A673 (cell line): ENCODE data around the gene TNS1. TPM values are rescaled to one million over a fixed set of nuclear protein-coding genes. Genes with fewer than 3 reads are reported as not detected.

Source experiments
- BruUV-seq: library from RNA; stranded (reverse); fragments of 400-500 nt; replicated peaks from 2 replicates; lab custom pipeline; 2021; lab: Mats Ljungman, UMichigan
- CTCF ChIA-PET: fragments of 300-600 bp; sonication (Branson Sonifier 250); formaldehyde crosslinking; loops from one replicate; lab custom pipeline; 2022; ENCODE audit warnings: antibody characterized with exemption; lab: Charles Lee
- POLR2A ChIA-PET: fragments of 300-600 bp; sonication (Branson Sonifier 250); formaldehyde crosslinking; loops from one replicate; lab custom pipeline; 2022; ENCODE audit warnings: antibody characterized with exemption; ENCODE audit not compliant: low non-redundant PET; lab: Charles Lee
- DNase-seq: peaks from one replicate; pipeline ENCODE4 v3.0.0-alpha.2; 2015; ENCODE audit warnings: low spot score
- H3K27ac ChIP-seq: fragments of 200-600 bp; sonication (generic); 2 replicates; pipeline ENCODE4 v1.5.1; 2016; ENCODE audit warnings: mixed run types, low read depth, mild to moderate bottlenecking, mixed read lengths, antibody characterized with exemption, low read length; ENCODE audit not compliant: poor library complexity, severe bottlenecking
- H3K27me3 ChIP-seq: fragments of 200-600 bp; sonication (generic); replicated peaks from 2 replicates; pipeline ENCODE4 v1.6.1; 2017; ENCODE audit warnings: mixed run types, low read depth, mild to moderate bottlenecking, mixed read lengths, antibody characterized with exemption, low read length; ENCODE audit not compliant: insufficient read depth, poor library complexity
- H3K36me3 ChIP-seq: fragments of 200-600 bp; sonication (generic); 2 replicates; pipeline ENCODE4 v1.6.1; 2016; ENCODE audit warnings: mixed run types, mild to moderate bottlenecking, mixed read lengths, antibody characterized with exemption, low read length; ENCODE audit not compliant: insufficient read depth, poor library complexity, severe bottlenecking
- H3K4me1 ChIP-seq: fragments of 200-600 bp; sonication (generic); 2 replicates; pipeline ENCODE4 v1.6.1; 2017; ENCODE audit warnings: mixed run types, mild to moderate bottlenecking, mixed read lengths, antibody characterized with exemption, low read length; ENCODE audit not compliant: insufficient read depth, poor library complexity, severe bottlenecking
- H3K4me3 ChIP-seq: fragments of 200-600 bp; sonication (generic); 2 replicates; pipeline ENCODE4 v1.5.1; 2016; ENCODE audit warnings: low read depth, mixed run types, mild to moderate bottlenecking, mixed read lengths, low read length; ENCODE audit not compliant: poor library complexity, severe bottlenecking
- H3K9me3 ChIP-seq: fragments of 200-600 bp; sonication (generic); 2 replicates; pipeline ENCODE4 v1.6.1; 2016; ENCODE audit warnings: mixed run types, low read depth, mild to moderate bottlenecking, mixed read lengths, antibody characterized with exemption, low read length; ENCODE audit not compliant: poor library complexity, severe bottlenecking
- CTCF ChIP-seq: fragments of 300-800, 200-600 bp; sonication (generic); conservative IDR thresholded peaks from 2 replicates; pipeline ENCODE4 v1.5.1; 2017; ENCODE audit warnings: low read depth, mild to moderate bottlenecking, antibody characterized with exemption, low read length, moderate library complexity, mixed read lengths
- EZH2 ChIP-seq: fragments of 200-600 bp; sonication (generic); IDR thresholded peaks from 2 replicates; pipeline ENCODE4 v1.6.1; 2017; ENCODE audit warnings: borderline replicate concordance, low read depth, mild to moderate bottlenecking, mixed read lengths, antibody characterized with exemption, low read length; ENCODE audit not compliant: poor library complexity, severe bottlenecking
- intact Hi-C: fragments of 100-400 bp; cut with micrococcal nuclease; formaldehyde crosslinking; loops from one replicate; pipeline ENCODE4 v1.10.0; 2022; ENCODE audit not compliant: unreplicated experiment
- total RNA-seq: library from RNA; stranded (reverse); gene quantifications from 2 replicates; pipeline ENCODE4 v1.2.3, GENCODE V29; 2021

TNS1 gene
- total RNA-seq, 1 experiment from 2014 or later, result 99.6 TPM

GRCh38 chr2:217835931-217836891 is 166.6 kb downstream of the TNS1 start:
- intact Hi-C loops, result no loop called here
- Histone ChIP-seq H3K27me3 (no peaks in the 10 kb centered on the region), H3K4me1 (no peaks in the 10 kb centered on the region), H3K36me3 (peaks cover 18% of the 10 kb centered on the region), H3K4me3 (no peak overlapping the region), H3K27ac (peak overlapping the region; percentile 58), H3K9me3 (no peaks in the 10 kb centered on the region)
- DNase-seq, result peak; percentile 46
- BruUV-seq, result no TSS peak
- ChIA-PET POLR2A (no interaction called here), CTCF (interaction anchor here (0.7 kb wide), 1 partner anchor 23 kb away, joined by 3 read pairs; no protein-coding TSS in a partner anchor)
- no peak for TF ChIP-seq EZH2
- no peak for TF ChIP-seq CTCF

- H3K36me3 ChIP-seq, result peaks cover 25% of the 10 kb centered on the region
- no peak overlapping the region for H3K27ac ChIP-seq
- TF ChIP-seq CTCF (no peak), EZH2 (no peak)
- DNase-seq, result no peak
- ChIA-PET CTCF (no interaction called here), POLR2A (no interaction called here)
- H3K4me3 ChIP-seq, result no peak overlapping the region
- no TSS peak for BruUV-seq
- H3K4me1 ChIP-seq, result no peaks in the 10 kb centered on the region
- intact Hi-C loops, result no loop called here
- H3K27me3 ChIP-seq, result no peaks in the 10 kb centered on the region
- H3K9me3 ChIP-seq, result no peaks in the 10 kb centered on the region
Measured at GRCh38 chr2:217834744-217835513, 167.9 kb downstream of the TNS1 start.

GRCh38 chr2:217834057-217834620 is 168.7 kb downstream of the TNS1 start:
- no peaks in the 10 kb centered on the region for H3K4me1 ChIP-seq
- CTCF ChIA-PET, result no interaction called here
- H3K27ac ChIP-seq, result no peak overlapping the region
- H3K27me3 ChIP-seq, result no peaks in the 10 kb centered on the region
- peaks cover 28% of the 10 kb centered on the region for H3K36me3 ChIP-seq
- H3K4me3 ChIP-seq, result no peak overlapping the region
- TF ChIP-seq EZH2 (no peak), CTCF (no peak)
- no TSS peak for BruUV-seq
- no peak for DNase-seq
- no peaks in the 10 kb centered on the region for H3K9me3 ChIP-seq
- POLR2A ChIA-PET, result no interaction called here
- intact Hi-C loops, result no loop called here
